Measurements from ENCODE around the gene CD34. TPM values are rescaled to one million over a fixed set of nuclear protein-coding genes. Genes with fewer than 3 reads are reported as not detected.

Gene CD34
- total RNA-seq, 1 experiment from 2014 or later: 0.35 TPM

GRCh38 chr1:207871117-207871649, 39.7 kb downstream of the CD34 start:
- Histone ChIP-seq H3K56ac (ENCODE audit: insufficient read length, low read depth, low read length) (no peak overlapping the region), H3K27ac (ENCODE audit: insufficient read length, low read depth, low read length) (no peak overlapping the region), H2AFZ (ENCODE audit: low read length) (no peak overlapping the region), H3K79me1 (ENCODE audit: insufficient read depth, low read depth, low read length, poor library complexity, severe bottlenecking) (no peaks in the 10 kb centered on the region), H4K8ac (replicated peaks; ENCODE audit: insufficient read length, low read depth, low read length) (no peak overlapping the region), H2BK120ac (ENCODE audit: low read depth, low read length, poor library complexity, severe bottlenecking) (no peak overlapping the region), H3K4me2 (ENCODE audit: insufficient read depth, insufficient read length, low read length) (no peak overlapping the region), H4K5ac (ENCODE audit: insufficient read length, low read depth, low read length) (no peak overlapping the region), H2AK5ac (ENCODE audit: insufficient read length, low read length) (no peak overlapping the region), H3K4me1 (ENCODE audit: insufficient read depth, low read length) (no peaks in the 10 kb centered on the region; the same call in 1 of the 2 replicates), H2BK20ac (ENCODE audit: low read depth, low read length, poor library complexity, severe bottlenecking) (no peak overlapping the region), H3K27me3 (ENCODE audit: insufficient read depth, low read length) (no peaks in the 10 kb centered on the region), H3T11ph (ENCODE audit: low read length) (no peak overlapping the region), H3K9me3 (ENCODE audit: control insufficient read depth, low read depth, low read length) (no peaks in the 10 kb centered on the region), H4K20me1 (ENCODE audit: control insufficient read depth, insufficient read depth, insufficient read length) (no peaks in the 10 kb centered on the region), H3K4ac (ENCODE audit: low read depth, low read length) (no peak overlapping the region), H3K23me2 (ENCODE audit: insufficient read length, low read depth, low read length, poor library complexity, severe bottlenecking) (peaks cover 5% of the 10 kb centered on the region), H3K9ac (ENCODE audit: extremely low read depth, insufficient read length, low read length) (no peak overlapping the region), H3K79me2 (ENCODE audit: insufficient read depth, low read length) (no peaks in the 10 kb centered on the region), H3K18ac (ENCODE audit: insufficient read length, low read depth, low read length) (no peak overlapping the region), H4K91ac (ENCODE audit: insufficient read length, low read depth, low read length) (no peak overlapping the region), H2BK12ac (ENCODE audit: insufficient read length, low read depth, low read length) (no peak overlapping the region), H3K23ac (ENCODE audit: insufficient read length, low read depth, low read length) (no peak overlapping the region), H3K14ac (ENCODE audit: insufficient read depth, low read length) (no peak overlapping the region), H2BK15ac (ENCODE audit: low read depth, low read length) (no peak overlapping the region), H2BK5ac (ENCODE audit: insufficient read length, low read length) (no peak overlapping the region)
- no peak for DNase-seq
- Mint-ChIP-seq H3K4me3 (no peak overlapping the region), H3K36me3 (ENCODE audit: insufficient read depth in 1 of 3, low read depth in 3 of 3) (peaks cover 0 to 5% (median 0%) of the 10 kb centered on the region in 3 experiments; a peak in 1 of 7 replicates), H3K9me3 (no peaks in the 10 kb centered on the region), H3K4me1 (peaks cover 18 to 23% of the 10 kb centered on the region in 2 experiments), H3K27ac (no peak overlapping the region), H3K27me3 (ENCODE audit: low read depth) (peaks cover 26% of the 10 kb centered on the region)
- no peak for TF ChIP-seq CTCF (conservative IDR thresholded peaks at IDR 0.05)
- no CpG with 5 or more reads among the region's 6 CpGs for WGBS (ENCODE audit: extremely low coverage, insufficient read length, low lambda C conversion rate)

All from H9 (cell line).